GM12872 (cell line): ENCODE results near the gene PRKN.

ENCODE experiments used
- TF ChIP-seq, protein P1 (sequence below): IDR thresholded peaks from 3 replicates; pipeline ENCODE4 v1.5.1; 2011; ENCODE audit warnings: low read depth, mild to moderate bottlenecking, low read length, moderate library complexity; ENCODE audit not compliant: insufficient read depth

PRKN gene

GRCh38 chr6:162463576-162463975, 264.0 kb downstream of the PRKN start:
- TF ChIP-seq, protein P1, sequence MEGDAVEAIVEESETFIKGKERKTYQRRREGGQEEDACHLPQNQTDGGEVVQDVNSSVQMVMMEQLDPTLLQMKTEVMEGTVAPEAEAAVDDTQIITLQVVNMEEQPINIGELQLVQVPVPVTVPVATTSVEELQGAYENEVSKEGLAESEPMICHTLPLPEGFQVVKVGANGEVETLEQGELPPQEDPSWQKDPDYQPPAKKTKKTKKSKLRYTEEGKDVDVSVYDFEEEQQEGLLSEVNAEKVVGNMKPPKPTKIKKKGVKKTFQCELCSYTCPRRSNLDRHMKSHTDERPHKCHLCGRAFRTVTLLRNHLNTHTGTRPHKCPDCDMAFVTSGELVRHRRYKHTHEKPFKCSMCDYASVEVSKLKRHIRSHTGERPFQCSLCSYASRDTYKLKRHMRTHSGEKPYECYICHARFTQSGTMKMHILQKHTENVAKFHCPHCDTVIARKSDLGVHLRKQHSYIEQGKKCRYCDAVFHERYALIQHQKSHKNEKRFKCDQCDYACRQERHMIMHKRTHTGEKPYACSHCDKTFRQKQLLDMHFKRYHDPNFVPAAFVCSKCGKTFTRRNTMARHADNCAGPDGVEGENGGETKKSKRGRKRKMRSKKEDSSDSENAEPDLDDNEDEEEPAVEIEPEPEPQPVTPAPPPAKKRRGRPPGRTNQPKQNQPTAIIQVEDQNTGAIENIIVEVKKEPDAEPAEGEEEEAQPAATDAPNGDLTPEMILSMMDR, result no peak

GRCh38 chr6:162459985-162460384, 267.6 kb downstream of the PRKN start:
- TF ChIP-seq, protein P1, result no peak

GRCh38 chr6:162450358-162450757, 277.2 kb downstream of the PRKN start:
- TF ChIP-seq, protein P1, result no peak

- TF ChIP-seq, protein P1, result no peak
Measured at GRCh38 chr6:162448294-162448693, 279.3 kb downstream of the PRKN start.

DNA sequence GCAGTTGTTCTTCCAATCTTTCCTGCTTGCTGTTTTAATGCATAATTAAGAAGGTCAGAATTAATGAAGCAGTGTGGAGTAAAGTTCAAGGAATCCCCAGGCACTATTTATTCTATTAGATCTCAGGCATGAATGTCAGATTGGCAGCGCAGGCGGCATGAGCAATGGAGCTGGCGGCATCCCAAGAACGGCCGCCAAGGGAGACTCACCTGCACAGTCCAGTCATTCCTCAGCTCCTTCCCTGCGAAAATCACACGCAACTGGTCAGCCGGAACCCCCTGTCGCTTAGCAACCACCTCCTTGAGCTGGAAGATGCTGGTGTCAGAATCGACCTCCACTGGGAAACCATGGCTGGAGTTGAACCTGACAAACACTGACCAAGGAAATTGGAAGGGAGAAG, 284.5 kb downstream of the PRKN start:
- TF ChIP-seq, protein P1, result no peak

DNA sequence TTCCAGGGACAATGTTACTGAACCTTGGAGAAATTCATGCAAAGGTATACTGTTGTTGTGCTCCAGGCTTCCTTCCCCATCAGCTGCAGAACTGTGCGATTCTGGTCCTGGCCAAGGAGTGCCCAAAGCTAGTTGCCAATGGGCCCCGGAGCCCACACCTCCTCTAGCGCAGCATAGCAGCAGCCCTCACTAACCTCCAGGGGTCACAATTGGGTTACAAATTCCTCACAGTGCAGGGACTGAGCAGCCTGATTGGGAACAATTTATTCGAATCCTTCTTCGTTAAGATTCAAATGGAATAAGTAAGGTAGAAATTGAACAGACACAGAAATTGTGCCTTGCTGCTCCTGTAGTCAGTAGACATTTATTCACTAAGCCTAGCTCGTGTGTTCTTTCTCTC, 284.9 kb downstream of the PRKN start:
- TF ChIP-seq, protein P1, result no peak

GRCh38 chr6:162441991-162442390, 285.6 kb downstream of the PRKN start:
- TF ChIP-seq, protein P1, result no peak

DNA sequence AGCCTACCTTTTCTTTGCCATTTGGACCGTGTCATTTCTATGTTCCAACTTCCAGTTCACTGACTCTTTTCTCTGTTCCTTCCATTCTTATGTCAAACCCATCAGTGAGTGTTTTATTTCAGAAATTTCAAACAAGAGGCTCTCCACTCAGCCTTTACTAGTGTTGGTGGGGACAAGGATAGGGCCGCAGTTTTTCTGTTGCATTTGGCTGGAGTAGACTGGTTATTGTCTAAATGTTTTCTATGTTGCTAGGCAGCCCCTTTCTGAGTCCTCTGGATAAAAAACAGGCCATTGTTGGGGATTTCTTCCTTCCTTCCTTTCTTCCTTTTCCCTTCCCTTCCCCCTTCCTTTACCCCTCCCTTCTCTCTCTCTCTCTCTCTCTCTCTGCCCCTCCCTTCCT, 288.6 kb downstream of the PRKN start:
- TF ChIP-seq, protein P1, result no peak
